K562 (cell line): Measurements from ENCODE around the gene ZFAND2B. TPM values are rescaled to one million over a fixed set of nuclear protein-coding genes. Genes with fewer than 3 reads are reported as not detected.

Experiments
- ARID4B ChIP-seq: sonication (generic); formaldehyde crosslinking; IDR thresholded peaks from 2 replicates; pipeline ENCODE4 v1.8.0; 2022; ENCODE audit warnings: mild to moderate bottlenecking, missing genetic modification reagents
- ATF3 ChIP-seq, 2 experiments: fragments of 450-650 bp in 1 of 2; sonication (generic) in 1 of 2; formaldehyde crosslinking in 1 of 2; IDR thresholded peaks in 1 of 2; conservative IDR thresholded peaks in 1 of 2; 2 replicates each; pipeline versions ENCODE4 v1.6.1 to v1.8.1; 2016 to 2023; ENCODE audit warnings: mild to moderate bottlenecking in 2 of 2, moderate library complexity in 2 of 2, inconsistent platforms in 1 of 2, missing genetic modification reagents in 1 of 2
- HDAC1 ChIP-seq, 2 experiments: fragments of 450-650 bp; IDR thresholded peaks; 2 replicates each; pipeline ENCODE4 v1.6.1; 2016 to 2017; ENCODE audit warnings: inconsistent platforms in 1 of 2, mild to moderate bottlenecking in 1 of 2, moderate library complexity in 1 of 2
- POLR2G ChIP-seq: fragments of 200-400 bp; formaldehyde crosslinking; IDR thresholded peaks from 2 replicates; pipeline ENCODE4 v1.6.1; 2017; ENCODE audit warnings: low read depth, mild to moderate bottlenecking, antibody characterized with exemption, low read length, moderate library complexity
- SUPT5H ChIP-seq: fragments of 450-650 bp; IDR thresholded peaks from 2 replicates; pipeline ENCODE4 v1.6.1; 2016
- TBP ChIP-seq: optimal IDR thresholded peaks from 2 replicates; pipeline ENCODE3; 2011; ENCODE audit warnings: low read depth, low read length, improper control_type of control experiment
- ZBTB40 ChIP-seq, 2 experiments: fragments of 450-650 bp in 1 of 2; sonication (generic) in 1 of 2; formaldehyde crosslinking in 1 of 2; IDR thresholded peaks; 2 replicates each; pipeline versions ENCODE4 v1.7.1 to v1.9.0; 2016 to 2022; ENCODE audit warnings: inconsistent platforms in 1 of 2, mild to moderate bottlenecking in 1 of 2, missing genetic modification reagents in 1 of 2
- ZNF311 ChIP-seq: fragments of 250-450 bp; sonication (Bioruptor Pico); IDR thresholded peaks from 2 replicates; pipeline ENCODE4 v1.4.0; 2020; ENCODE audit warnings: mild to moderate bottlenecking, moderate library complexity
- ZNF668 ChIP-seq: fragments of 250-450 bp; sonication (Bioruptor Pico); IDR thresholded peaks from 2 replicates; pipeline ENCODE4 v1.8.0; 2022; ENCODE audit warnings: mild to moderate bottlenecking, inconsistent platforms
- polyA plus RNA-seq, 8 experiments: library from polyadenylated mRNA; depleted of rRNA in 4 of 8; stranded (reverse) in 5 of 8; unstranded in 3 of 8; fragments of >200 nt; fragmentation: Nextera tagmentation in 2 of 8; fragmentation: Illumina TruSeq in 1 of 8; extraction: Ambion mirVana in 2 of 8; extraction: Trizol in 1 of 8; gene quantifications; 2 replicates each; pipeline versions ENCODE4 v1.2.1 to v1.2.3, GENCODE V29; 2011 to 2014; ENCODE audit warnings: inconsistent platforms in 1 of 8, missing spikeins in 1 of 8
- total RNA-seq, 7 experiments: library from RNA; depleted of rRNA in 6 of 7; stranded (reverse); fragments of >200 nt in 6 of 7; fragmentation: Illumina TruSeq in 2 of 7; extraction: Trizol in 2 of 7; gene quantifications; 2 replicates each; pipeline versions ENCODE4 v1.2.1 to v1.2.3, GENCODE V29; 2011 to 2021; ENCODE audit warnings: low replicate concordance in 1 of 7

The ZFAND2B gene
- total and polyA plus RNA-seq, 9 of the 15 experiments (the other 6 are each of a cell fraction or from before 2014, with no cell fraction given): 9.9 to 33.3 (median 26.1) TPM

- peak; percentile 76 for TF ChIP-seq ATF3 (IDR thresholded peaks at IDR 0.05)
- no peak for TF ChIP-seq ATF3 (CRISPR knock-in tag; conservative IDR thresholded peaks at IDR 0.05)
- peak in 1 of 2 experiments; percentile 40; a peak in 1 of 4 replicates for TF ChIP-seq HDAC1 (IDR thresholded peaks at IDR 0.05)
- TF ChIP-seq ZNF311 (CRISPR knock-in tag): no peak
- peak; percentile 95 for TF ChIP-seq POLR2G
- peak; percentile 88 for TF ChIP-seq SUPT5H
- TF ChIP-seq ZBTB40 (IDR thresholded peaks at IDR 0.05): 0 out of 2 replicates have a peak, but pooled peaks have one; percentile 9
- TF ChIP-seq ZBTB40 (CRISPR knock-in tag; IDR thresholded peaks at IDR 0.05): no peak
- peak; percentile 48 for TF ChIP-seq TBP
- 0 out of 2 replicates have a peak, but pooled peaks have one; percentile 39 for TF ChIP-seq ARID4B
- TF ChIP-seq ZNF668 (CRISPR knock-in tag): no peak
Observed at GRCh38 chr2:219206328-219207133, at the start of gene ZFAND2B (continued).
